OCI-LY3 (cell line): ENCODE measurements around the gene BMAL1.

ENCODE experiments used
- CTCF ChIP-seq: fragments of 200-600, 300-600 bp; sonication (generic); IDR thresholded peaks from 2 replicates; pipeline ENCODE4 v1.5.1; 2014; ENCODE audit warnings: antibody characterized with exemption, low read length, low read depth
- EZH2phosphoT487 ChIP-seq: fragments of 200-600 bp; shearing (Covaris generic); IDR thresholded peaks from 2 replicates; pipeline ENCODE4 v1.6.1; 2018; ENCODE audit warnings: antibody characterized with exemption, mixed run types, low read depth

GRCh38 chr11:13362596-13363109 lies 85.1 kb downstream of the BMAL1 start:
- no peak for TF ChIP-seq CTCF
- TF ChIP-seq EZH2phosphoT487: no peak
